ENCODE results near the gene CACNA2D4. TPM values are rescaled to one million over a fixed set of nuclear protein-coding genes. Genes with fewer than 3 reads are reported as not detected.

The CACNA2D4 gene
- total RNA-seq, 1 donor from 2014 or later = 0.76 TPM

- DNase-seq (ENCODE audit: extremely low read depth, low read depth, low spot score) = peak; percentile 42
Observed at GRCh38 chr12:1760566-1761382, 157.7 kb downstream of the CACNA2D4 start.

- DNase-seq (ENCODE audit: extremely low read depth, low read depth, low spot score) = no peak
Observed at GRCh38 chr12:1758887-1759286, 159.6 kb downstream of the CACNA2D4 start.

GRCh38 chr12:1758376-1758775 lies 160.1 kb downstream of the CACNA2D4 start:
- no peak for DNase-seq (ENCODE audit: extremely low read depth, low read depth, low spot score)

GRCh38 chr12:1750300-1750699 lies 168.2 kb downstream of the CACNA2D4 start:
- DNase-seq (ENCODE audit: extremely low read depth, low read depth, low spot score) = no peak

- no peak for DNase-seq (ENCODE audit: extremely low read depth, low read depth, low spot score)
Observed at GRCh38 chr12:1749019-1749418, 169.4 kb downstream of the CACNA2D4 start.

- DNase-seq (ENCODE audit: extremely low read depth, low read depth, low spot score) = no peak
Observed at GRCh38 chr12:1747609-1748008, 170.8 kb downstream of the CACNA2D4 start.

- DNase-seq (ENCODE audit: extremely low read depth, low read depth, low spot score) = no peak
Observed at GRCh38 chr12:1744932-1745331, 173.5 kb downstream of the CACNA2D4 start.

Other genes starting within 250 kb of the CACNA2D4 start
- gene ADIPOR2, start 227.6 kb downstream of the CACNA2D4 start, total RNA-seq = 20.8 and 38.2 TPM in 2 replicates
- gene LRTM2, start 98.1 kb downstream of the CACNA2D4 start, total RNA-seq = not detected in 2 replicates
- gene DCP1B, start 85.8 kb upstream of the CACNA2D4 start, total RNA-seq = 19.2 and 26.4 TPM in 2 replicates
- gene CACNA1C, start 134.3 kb upstream of the CACNA2D4 start, total RNA-seq = 0.47 and 5.6 TPM in 2 replicates